Endothelial cell (in vitro differentiated cells): ENCODE data around the gene DLGAP3. TPM values are rescaled to one million over a fixed set of nuclear protein-coding genes. Genes with fewer than 3 reads are reported as not detected.

Experiments
- DNase-seq: peaks from one replicate; pipeline ENCODE4 v3.0.0; 2021; ENCODE audit warnings: low spot score
- H3K27ac Mint-ChIP-seq: one replicate; pipeline ENCODE4 v1.8.0; 2021; ENCODE audit warnings: mixed read lengths, inconsistent platforms; ENCODE audit not compliant: unreplicated experiment
- H3K27me3 Mint-ChIP-seq: one replicate; pipeline ENCODE4 v1.8.0; 2021; ENCODE audit warnings: mild to moderate bottlenecking, moderate library complexity, mixed read lengths, inconsistent platforms; ENCODE audit not compliant: unreplicated experiment
- H3K36me3 Mint-ChIP-seq: one replicate; pipeline ENCODE4 v1.8.0; 2021; ENCODE audit warnings: mild to moderate bottlenecking, low read depth, mixed read lengths, inconsistent platforms; ENCODE audit not compliant: unreplicated experiment
- H3K4me1 Mint-ChIP-seq: one replicate; pipeline ENCODE4 v1.8.0; 2021; ENCODE audit warnings: mild to moderate bottlenecking, mixed read lengths, inconsistent platforms; ENCODE audit not compliant: unreplicated experiment
- H3K4me3 Mint-ChIP-seq: one replicate; pipeline ENCODE4 v1.8.0; 2021; ENCODE audit warnings: mild to moderate bottlenecking, mixed read lengths, inconsistent platforms; ENCODE audit not compliant: unreplicated experiment
- H3K9me3 Mint-ChIP-seq: one replicate; pipeline ENCODE4 v1.8.0; 2021; ENCODE audit warnings: mixed read lengths, inconsistent platforms; ENCODE audit not compliant: unreplicated experiment
- CTCF ChIP-seq: fragments of 200-600 bp; sonication (generic); IDR thresholded peaks from one replicate; pipeline ENCODE4 v1.5.0; 2021; ENCODE audit warnings: antibody characterized with exemption; ENCODE audit not compliant: unreplicated experiment
- total RNA-seq: library from RNA; stranded (reverse); fragmentation: NEBNext Ultra II Directional; extraction: Animal tissue kit (Norgen Biotek cat#: 25700); gene quantifications from one replicate; pipeline ENCODE4 v1.2.1, GENCODE V29; 2021; ENCODE audit not compliant: unreplicated experiment

DLGAP3 gene
- total RNA-seq, 1 donor from 2014 or later = 9.1 TPM

GRCh38 chr1:34884961-34885360, 44.5 kb downstream of the DLGAP3 start:
- Mint-ChIP-seq H3K27ac (no peak overlapping the region), H3K9me3 (no peaks in the 10 kb centered on the region), H3K27me3 (peaks cover 12% of the 10 kb centered on the region), H3K36me3 (peaks cover 6% of the 10 kb centered on the region), H3K4me1 (peaks cover 2% of the 10 kb centered on the region), H3K4me3 (no peak overlapping the region)
- DNase-seq = no peak
- TF ChIP-seq CTCF = peak; percentile 20

- Mint-ChIP-seq H3K4me1 (peaks cover 2% of the 10 kb centered on the region), H3K4me3 (no peak overlapping the region), H3K9me3 (no peaks in the 10 kb centered on the region), H3K36me3 (peaks cover 6% of the 10 kb centered on the region), H3K27ac (no peak overlapping the region), H3K27me3 (peaks cover 12% of the 10 kb centered on the region)
- no peak for TF ChIP-seq CTCF
- no peak for DNase-seq
These were observed 44.9 kb downstream of the DLGAP3 start for GRCh38 chr1:34884536-34884935.

- no peaks in the 10 kb centered on the region for H3K4me1 Mint-ChIP-seq
- H3K27me3 Mint-ChIP-seq = peaks cover 4% of the 10 kb centered on the region
- no peaks in the 10 kb centered on the region for H3K9me3 Mint-ChIP-seq
- DNase-seq = no peak
- H3K4me3 Mint-ChIP-seq = no peak overlapping the region
- no peak overlapping the region for H3K27ac Mint-ChIP-seq
- H3K36me3 Mint-ChIP-seq = peaks cover 6% of the 10 kb centered on the region
- no peak for TF ChIP-seq CTCF
These were observed 50.2 kb downstream of the DLGAP3 start for GRCh38 chr1:34879230-34879629.

- Mint-ChIP-seq H3K4me3 (no peak overlapping the region), H3K27me3 (peaks cover 3% of the 10 kb centered on the region), H3K27ac (no peak overlapping the region), H3K9me3 (no peaks in the 10 kb centered on the region), H3K36me3 (peaks cover 4% of the 10 kb centered on the region), H3K4me1 (no peaks in the 10 kb centered on the region)
- TF ChIP-seq CTCF = no peak
- DNase-seq = no peak
These were observed 53.0 kb downstream of the DLGAP3 start for GRCh38 chr1:34876406-34876805.

GRCh38 chr1:34874296-34874952, 55.0 kb downstream of the DLGAP3 start:
- Mint-ChIP-seq H3K9me3 (no peaks in the 10 kb centered on the region), H3K27me3 (peaks cover 3% of the 10 kb centered on the region), H3K4me3 (no peak overlapping the region), H3K27ac (no peak overlapping the region), H3K36me3 (peaks cover 4% of the 10 kb centered on the region), H3K4me1 (no peaks in the 10 kb centered on the region)
- no peak for TF ChIP-seq CTCF
- no peak for DNase-seq
